C4-2B (cell line): ENCODE data around the gene ANKRD22.
A peak's percentile ranks its signal among the peaks of the same experiment; 100 is the strongest.

ENCODE experiments used
- ZFX ChIP-seq: fragments of 450-650 bp; IDR thresholded peaks from 2 replicates; pipeline ENCODE4 v1.6.1; 2017
- TF ChIP-seq, protein P1 (sequence below): fragments of 450-650 bp; conservative IDR thresholded peaks from 2 replicates; pipeline ENCODE4 v1.5.1; 2017; ENCODE audit warnings: mild to moderate bottlenecking

DNA sequence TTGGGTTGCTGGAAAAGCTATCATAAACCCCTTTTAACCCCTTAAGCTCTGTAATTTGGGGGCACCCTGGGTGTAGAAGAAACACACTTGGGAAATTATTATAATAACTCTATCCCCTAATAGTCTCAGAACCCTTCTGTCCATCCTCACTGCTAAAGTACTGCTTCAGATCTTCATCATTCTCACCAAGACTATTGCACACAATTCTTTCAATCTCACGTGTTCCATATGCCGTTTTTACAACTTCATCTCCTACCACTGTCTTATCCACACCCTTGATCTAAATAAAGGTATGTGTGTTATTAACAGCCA lies 15.8 kb downstream of the ANKRD22 start:
- TF ChIP-seq, protein P1, sequence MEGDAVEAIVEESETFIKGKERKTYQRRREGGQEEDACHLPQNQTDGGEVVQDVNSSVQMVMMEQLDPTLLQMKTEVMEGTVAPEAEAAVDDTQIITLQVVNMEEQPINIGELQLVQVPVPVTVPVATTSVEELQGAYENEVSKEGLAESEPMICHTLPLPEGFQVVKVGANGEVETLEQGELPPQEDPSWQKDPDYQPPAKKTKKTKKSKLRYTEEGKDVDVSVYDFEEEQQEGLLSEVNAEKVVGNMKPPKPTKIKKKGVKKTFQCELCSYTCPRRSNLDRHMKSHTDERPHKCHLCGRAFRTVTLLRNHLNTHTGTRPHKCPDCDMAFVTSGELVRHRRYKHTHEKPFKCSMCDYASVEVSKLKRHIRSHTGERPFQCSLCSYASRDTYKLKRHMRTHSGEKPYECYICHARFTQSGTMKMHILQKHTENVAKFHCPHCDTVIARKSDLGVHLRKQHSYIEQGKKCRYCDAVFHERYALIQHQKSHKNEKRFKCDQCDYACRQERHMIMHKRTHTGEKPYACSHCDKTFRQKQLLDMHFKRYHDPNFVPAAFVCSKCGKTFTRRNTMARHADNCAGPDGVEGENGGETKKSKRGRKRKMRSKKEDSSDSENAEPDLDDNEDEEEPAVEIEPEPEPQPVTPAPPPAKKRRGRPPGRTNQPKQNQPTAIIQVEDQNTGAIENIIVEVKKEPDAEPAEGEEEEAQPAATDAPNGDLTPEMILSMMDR = peak; percentile 46
- TF ChIP-seq ZFX = no peak
